Hypothalamus (tissue), 51 donors: ENCODE results near the gene ZNF428.

ENCODE experiments used
- DNase-seq, 51 donors: peaks; one replicate each; lab custom pipeline; 2025; lab: John Stamatoyannopoulos, UW

The ZNF428 gene

GRCh38 chr19:43641333-43641732 is 21.9 kb upstream of the ZNF428 start:
- no peak for DNase-seq

GRCh38 chr19:43640424-43640757 is 21.0 kb upstream of the ZNF428 start:
- no peak for DNase-seq

DNA sequence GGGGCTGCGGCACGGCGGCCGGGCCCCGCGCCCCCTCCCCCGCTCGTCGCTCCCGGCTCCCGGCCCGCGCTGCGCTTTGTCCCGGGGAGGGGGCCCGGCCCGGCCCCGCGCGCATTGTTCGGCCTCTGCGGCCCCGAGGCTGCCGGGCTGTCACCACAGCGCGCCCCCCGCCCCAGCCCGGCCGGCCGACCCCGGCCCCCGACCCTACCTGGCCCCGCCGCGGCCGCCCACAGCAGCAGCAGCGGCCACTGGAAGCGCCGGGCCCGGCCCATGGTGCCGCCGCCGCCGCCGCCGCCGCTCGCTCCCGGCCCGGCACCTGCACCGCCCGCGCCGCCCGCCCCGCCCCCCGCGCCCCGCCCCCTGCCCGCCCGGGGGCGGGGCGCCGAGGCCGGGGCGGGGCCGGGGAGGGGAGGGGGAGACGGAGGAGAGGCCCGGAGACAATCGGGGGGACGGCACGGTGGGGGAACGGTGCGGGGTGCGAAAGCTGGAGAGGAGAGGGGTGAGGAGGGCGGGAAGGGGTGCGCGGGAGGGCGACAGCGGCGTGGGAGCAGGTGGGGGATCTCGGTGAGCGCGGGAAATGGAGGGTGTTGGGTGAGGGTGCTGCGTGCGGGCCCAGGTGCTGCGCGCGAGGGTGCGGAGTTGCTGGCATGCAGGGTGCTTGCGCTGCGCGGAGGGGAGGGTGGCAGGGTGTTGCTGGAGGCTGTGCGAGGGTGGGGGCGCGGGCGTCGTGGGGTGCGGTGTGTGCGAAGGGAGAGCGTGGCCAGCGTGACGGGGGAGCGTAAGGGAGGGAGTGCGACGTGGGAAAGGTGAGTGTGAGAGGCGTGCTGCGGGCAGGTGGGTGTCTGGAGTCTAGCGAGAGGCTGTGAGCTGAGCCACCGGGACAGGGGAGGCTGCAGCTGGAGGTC is 20.3 kb upstream of the ZNF428 start, which contains the start of gene CADM4:
Gene CADM4 (minus strand): TSS at position 332 of the 905 bp plus-strand sequence. CDS start 60 bp downstream, at position 272.
- peak in 35 of 51 donors; percentile 13 to 74 (median 46) for DNase-seq

- DNase-seq = peak in 4 of 51 donors; percentile 31 to 36 (median 32)
Observed at GRCh38 chr19:43638995-43639518, 19.6 kb upstream of the ZNF428 start.

- peak in 9 of 51 donors; percentile 11 to 52 (median 22) for DNase-seq
Observed at GRCh38 chr19:43638214-43638994, 19.0 kb upstream of the ZNF428 start.

DNA sequence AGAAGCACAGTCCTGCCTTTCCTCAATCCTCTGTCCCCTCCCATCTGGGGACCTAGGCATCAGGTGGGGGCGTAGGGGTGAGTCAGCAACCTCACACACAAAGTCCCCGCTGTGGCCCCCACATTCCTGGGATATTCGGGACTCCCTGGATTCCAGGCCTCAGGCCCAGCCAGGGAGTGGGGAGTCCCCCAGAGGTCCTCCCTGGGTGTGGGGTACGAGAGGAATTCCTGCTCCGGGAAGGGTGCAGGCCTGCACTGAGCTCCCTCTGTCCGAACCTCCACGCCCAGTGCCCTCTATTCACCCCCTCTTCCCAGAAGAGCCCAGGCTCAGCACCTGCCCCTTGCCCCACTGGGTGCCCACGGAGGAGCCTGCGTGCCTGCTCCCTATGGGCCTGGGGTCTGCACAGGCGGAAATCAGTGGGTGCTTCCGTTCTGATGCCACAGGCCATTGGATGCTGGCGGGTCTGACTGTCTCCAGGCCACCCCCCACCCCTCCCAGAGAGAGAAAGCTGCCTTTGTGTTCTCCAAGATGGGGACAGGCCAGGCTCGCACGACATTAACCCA is 16.8 kb upstream of the ZNF428 start:
- DNase-seq = peak in 44 of 51 donors; percentile 14 to 84 (median 56)

DNA sequence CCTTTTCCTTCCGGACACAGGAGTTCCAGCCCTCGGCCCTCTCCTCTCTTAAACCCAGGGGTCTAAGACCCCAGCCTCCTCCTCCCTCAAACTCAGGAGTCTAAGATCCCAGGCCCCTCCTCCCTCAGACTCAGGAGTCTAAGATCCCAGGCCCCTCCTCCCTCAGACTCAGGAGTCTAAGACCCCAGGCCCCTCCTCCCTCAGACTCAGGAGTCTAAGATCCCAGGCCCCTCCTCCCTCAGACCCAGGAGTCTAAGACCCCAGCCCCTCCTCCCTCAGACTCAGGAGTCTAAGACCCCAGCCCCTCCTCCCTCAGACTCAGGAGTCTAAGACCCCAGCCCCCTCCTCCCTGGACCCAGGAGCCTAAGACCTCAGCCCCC is 16.1 kb upstream of the ZNF428 start:
- DNase-seq = peak in 7 of 51 donors; percentile 22 to 57 (median 43)

DNA sequence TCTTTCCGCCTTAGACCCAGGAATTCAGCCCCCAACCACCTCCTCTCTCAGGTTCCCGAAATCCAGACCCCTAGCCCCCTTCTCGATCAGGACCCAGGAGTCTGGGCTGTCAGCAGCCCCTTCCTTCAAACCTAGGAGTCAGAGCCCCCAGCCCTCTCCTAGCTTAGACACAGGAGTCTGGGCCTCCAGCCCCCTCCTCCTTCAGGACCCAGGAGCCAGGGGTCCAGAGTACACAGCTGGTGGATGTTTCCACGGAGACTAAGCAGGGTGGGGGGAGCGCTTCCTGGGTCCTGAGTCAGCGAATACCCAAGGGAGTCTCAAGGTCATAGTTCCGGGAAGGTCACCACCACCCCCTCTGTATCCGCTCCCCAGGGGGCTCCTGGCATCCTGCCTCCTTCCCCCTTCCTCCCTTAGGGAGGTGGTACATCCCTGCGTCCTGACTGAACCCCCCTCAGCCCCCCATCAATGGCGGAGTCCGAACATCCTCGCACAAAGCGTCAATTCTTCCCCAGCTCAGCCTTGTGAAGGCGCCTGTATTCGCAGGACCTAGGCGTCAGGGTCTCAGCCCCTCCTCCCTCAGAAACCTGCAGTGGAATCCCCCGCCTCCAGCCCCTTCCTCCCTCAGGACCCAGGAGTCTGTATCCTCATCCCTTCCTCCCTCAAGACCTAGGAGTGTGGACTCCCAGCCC is 15.6 kb upstream of the ZNF428 start:
- DNase-seq = peak in 50 of 51 donors; percentile 26 to 88 (median 66)

- DNase-seq = peak in 42 of 51 donors; percentile 8 to 81 (median 52)
Observed at GRCh38 chr19:43634506-43634871, 15.1 kb upstream of the ZNF428 start.

- DNase-seq = peak in 1 of 51 donors; percentile 36
Observed at GRCh38 chr19:43634068-43634467, 14.6 kb upstream of the ZNF428 start.

DNA sequence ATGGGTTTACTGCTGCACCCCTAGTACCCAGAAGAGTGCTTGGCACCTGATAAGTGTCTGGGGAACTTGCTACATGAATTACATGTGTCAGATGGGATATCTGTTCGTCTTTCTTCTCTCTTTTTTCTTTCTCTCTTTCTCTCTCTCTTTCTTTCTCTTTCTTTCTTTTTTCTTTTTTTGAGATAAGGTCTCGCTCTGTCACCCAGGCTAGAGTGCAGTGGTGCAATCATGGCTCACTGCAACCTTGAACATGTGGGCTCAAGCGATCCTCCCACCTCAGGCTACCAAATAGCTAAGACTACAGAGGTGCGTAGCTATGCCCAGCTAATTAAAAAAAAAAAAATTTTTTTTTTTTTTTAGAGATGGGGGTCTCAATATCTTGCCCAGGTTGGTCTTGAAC is 14.1 kb upstream of the ZNF428 start:
- no peak for DNase-seq

DNA sequence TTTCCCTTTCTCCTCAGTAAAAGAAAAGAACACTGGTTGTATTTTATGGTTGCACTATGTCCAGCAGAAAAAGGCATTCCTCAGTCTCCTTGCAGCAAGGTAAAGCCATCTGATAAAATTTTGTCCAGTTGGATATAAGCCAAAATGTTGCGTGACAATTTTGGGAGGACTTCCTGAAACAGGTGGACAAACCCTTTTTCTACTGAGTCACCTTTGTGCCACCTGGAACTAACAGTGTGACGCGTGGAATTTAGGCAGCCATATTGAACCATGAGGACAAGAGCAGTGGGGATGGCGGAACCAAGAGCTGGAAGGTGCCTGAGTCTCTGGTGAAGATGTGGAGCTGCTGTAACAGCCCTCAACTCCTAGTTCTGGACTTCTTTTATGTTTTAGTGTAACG is 12.1 kb upstream of the ZNF428 start:
- DNase-seq = no peak

DNA sequence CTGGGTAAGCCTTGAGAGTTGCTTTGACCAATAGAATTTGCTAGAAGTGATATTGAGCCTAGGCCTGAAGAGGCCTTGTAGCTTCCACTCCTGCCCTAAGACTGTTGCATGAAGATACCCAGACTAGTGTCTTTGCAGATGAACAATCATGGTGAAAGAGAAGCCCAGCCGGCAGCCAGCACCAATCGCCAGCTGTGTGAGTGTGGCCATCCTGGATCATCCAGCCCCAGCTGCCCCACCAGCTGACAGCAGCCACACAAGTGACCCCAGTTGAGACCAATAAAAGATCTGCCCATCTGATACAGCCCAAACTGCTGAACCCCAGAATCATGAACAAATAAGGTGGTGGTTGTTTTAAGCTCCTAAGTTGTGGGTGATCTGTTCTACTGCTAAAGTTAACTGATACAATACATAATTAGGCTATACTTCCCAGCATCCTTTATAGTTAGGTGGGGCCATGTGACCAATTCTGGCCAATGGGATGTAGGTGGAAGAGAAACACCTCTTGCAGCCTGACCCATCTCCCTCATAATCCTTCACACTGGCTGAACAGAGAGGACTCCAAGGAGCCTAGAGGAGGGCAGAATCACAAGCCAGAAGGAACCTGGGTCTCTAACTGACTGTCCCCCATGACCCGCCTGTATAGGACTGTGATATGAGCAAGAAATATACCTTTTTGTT is 9.4 kb upstream of the ZNF428 start:
- DNase-seq = peak in 11 of 51 donors; percentile 7 to 40 (median 20)

GRCh38 chr19:43626838-43627237 is 7.4 kb upstream of the ZNF428 start:
- DNase-seq = no peak

DNA sequence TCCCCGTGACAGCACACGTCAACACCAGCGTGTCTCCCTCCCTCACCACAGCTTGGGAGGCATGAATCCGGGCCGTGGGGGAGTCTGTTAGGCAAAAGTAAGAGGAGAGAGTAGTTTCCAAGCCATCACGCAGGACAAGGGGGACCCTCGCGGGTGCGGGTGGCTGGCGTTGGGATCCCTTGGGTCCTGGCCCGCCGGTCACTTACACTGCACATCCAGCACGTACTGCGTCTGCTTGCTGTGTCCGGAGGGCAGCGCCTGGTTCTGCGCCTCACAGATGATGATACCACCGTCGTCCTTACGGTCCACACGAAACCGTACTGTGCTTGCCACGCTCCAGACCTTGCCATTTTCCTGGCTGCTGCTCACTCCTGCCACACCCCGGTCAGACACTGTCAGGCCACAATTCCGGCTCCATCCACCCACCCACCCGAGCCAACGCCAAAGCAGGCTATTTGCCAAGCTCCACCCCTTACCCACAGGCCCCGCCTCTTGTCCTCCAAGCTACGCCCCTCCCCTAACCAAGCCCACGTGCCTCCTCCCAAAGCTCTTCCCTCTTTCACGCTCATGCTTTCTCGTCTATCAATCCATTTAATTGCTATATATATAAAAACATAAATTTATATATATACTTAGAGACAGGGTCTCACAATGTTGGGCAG is 6.6 kb upstream of the ZNF428 start:
- peak in 18 of 51 donors; percentile 5 to 47 (median 22) for DNase-seq

- peak in 2 of 51 donors; percentile 14 to 15 for DNase-seq
Observed at GRCh38 chr19:43624933-43625332, 5.5 kb upstream of the ZNF428 start.

DNA sequence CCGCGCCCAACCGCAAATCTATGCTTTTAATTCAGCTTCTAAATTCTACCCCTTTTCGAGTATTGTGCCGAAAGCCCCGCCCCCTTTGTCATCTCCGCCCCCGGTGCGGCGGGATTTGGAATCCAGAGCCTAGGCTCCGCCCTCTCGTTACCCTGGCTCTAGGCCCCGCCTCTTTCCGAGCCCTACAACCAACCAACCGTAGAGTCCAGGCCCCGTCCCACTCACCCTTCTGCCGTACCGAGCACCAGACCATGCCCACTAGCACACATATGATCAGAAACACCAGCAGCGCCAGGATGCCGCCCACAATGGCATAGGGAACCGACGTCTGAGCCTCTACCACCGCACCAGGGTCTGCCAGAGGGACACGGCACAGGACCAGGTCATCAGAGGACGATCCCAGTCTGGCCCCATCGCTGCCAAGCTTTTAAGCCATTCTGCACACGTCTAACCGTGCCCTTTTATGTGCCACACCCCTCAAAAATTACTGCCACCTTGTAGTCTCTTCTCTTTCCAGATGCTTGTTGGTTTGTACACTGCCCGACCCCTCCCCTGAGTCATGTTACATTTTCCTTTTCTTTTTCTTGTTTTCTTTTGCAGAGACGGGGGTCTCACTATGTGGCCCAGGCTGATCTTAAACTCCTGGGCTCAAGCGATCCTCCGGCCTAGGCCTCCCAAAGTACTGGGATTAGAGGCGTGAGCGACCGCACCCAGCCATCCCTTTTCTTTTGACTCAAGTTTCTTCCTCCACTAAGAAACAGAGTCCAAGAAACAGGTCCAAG is 4.7 kb upstream of the ZNF428 start:
- DNase-seq = no peak

GRCh38 chr19:43622956-43623355 is 3.5 kb upstream of the ZNF428 start:
- no peak for DNase-seq
